Measurements from ENCODE around the gene SLC6A4. TPM values are rescaled to one million over a fixed set of nuclear protein-coding genes. Genes with fewer than 3 reads are reported as not detected.
A peak's percentile ranks its signal among the peaks of the same experiment; 100 is the strongest.

SLC6A4 gene
- total and polyA plus RNA-seq, 4 donors: 3.5 to 12.7 (median 8.8) TPM

DNA sequence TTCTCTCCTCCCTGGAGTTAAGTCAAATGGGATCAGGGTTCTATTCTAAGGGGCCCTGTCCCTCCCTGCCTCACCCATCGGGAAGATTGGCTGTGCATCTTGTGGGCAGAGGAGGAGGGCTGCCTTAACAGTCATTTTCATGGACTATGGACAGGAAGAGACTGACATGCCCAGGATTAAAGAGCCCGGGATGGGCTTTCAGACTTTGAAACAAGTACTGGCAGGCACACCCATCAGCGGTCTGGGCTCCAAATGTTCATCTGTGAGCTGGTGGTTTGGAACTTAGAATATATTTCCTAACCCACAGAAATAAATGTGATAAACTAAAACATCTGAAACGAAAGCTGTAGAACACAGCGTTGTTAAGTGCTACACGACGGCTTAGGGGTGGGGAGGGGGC is 6.5 kb downstream of the SLC6A4 start:
- Histone ChIP-seq H3K4me3 (no peak overlapping the region), H3K36me3 (ENCODE audit: control insufficient read depth in 4 of 4, insufficient read depth in 4 of 4, low read length in 4 of 4) (no peaks in the 10 kb centered on the region), H3K9me3 (ENCODE audit: control insufficient read depth in 4 of 4, insufficient read depth in 3 of 4, low read length in 3 of 4) (no peaks in the 10 kb centered on the region), H3K27me3 (ENCODE audit: control insufficient read depth in 3 of 3, insufficient read depth in 3 of 3, low read length in 2 of 3) (peaks cover 0 to 27% (median 0%) of the 10 kb centered on the region in 3 donors), H3K4me1 (ENCODE audit: control insufficient read depth in 5 of 5, insufficient read depth in 5 of 5, low read length in 5 of 5) (peaks cover 0 to 5% (median 0%) of the 10 kb centered on the region in 5 donors), H3K27ac (ENCODE audit: low read depth in 1 of 2, low read length in 1 of 2) (peak overlapping the region in 1 of 2 donors; percentile 55), H3K9ac (ENCODE audit: insufficient read depth in 1 of 2, low read length in 2 of 2) (no peak overlapping the region)
- TF ChIP-seq, protein P1, sequence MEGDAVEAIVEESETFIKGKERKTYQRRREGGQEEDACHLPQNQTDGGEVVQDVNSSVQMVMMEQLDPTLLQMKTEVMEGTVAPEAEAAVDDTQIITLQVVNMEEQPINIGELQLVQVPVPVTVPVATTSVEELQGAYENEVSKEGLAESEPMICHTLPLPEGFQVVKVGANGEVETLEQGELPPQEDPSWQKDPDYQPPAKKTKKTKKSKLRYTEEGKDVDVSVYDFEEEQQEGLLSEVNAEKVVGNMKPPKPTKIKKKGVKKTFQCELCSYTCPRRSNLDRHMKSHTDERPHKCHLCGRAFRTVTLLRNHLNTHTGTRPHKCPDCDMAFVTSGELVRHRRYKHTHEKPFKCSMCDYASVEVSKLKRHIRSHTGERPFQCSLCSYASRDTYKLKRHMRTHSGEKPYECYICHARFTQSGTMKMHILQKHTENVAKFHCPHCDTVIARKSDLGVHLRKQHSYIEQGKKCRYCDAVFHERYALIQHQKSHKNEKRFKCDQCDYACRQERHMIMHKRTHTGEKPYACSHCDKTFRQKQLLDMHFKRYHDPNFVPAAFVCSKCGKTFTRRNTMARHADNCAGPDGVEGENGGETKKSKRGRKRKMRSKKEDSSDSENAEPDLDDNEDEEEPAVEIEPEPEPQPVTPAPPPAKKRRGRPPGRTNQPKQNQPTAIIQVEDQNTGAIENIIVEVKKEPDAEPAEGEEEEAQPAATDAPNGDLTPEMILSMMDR (IDR thresholded peaks at IDR 0.05; ENCODE audit: control extremely low read depth, extremely low read depth): no peak
- DNase-seq (no peak), ATAC-seq (ENCODE audit: insufficient read depth, low FRiP score) (no peak)
- 66 to 79% methylated on average over 7 of the region's 7 CpGs for WGBS, 2 donors

DNA sequence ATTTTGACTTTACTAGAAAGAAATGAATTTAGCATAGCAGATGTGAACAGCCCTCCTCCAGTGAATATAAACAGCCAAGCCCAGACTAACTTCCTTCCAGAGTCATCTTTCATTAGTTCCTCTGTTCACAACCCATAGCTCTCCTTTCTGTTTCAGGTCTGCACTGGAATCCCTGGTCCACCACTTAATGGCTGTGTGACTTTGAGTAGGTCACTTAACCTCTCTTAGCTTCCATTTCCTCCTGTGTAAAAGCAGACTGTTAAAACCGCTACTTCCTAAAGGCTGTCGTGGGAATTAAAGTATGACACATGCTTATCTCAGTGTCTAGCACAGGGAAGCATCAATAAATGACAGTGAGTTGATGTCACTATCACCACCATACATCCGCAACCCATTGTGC is 7.5 kb downstream of the SLC6A4 start:
- 76 to 81% methylated on average over 3 of the region's 3 CpGs for WGBS, 2 donors
- peaks cover 0 to 17% (median 0%) of the 10 kb centered on the region in 3 donors for H3K27me3 ChIP-seq (ENCODE audit: control insufficient read depth in 3 of 3, insufficient read depth in 3 of 3, low read length in 2 of 3)
- peak overlapping the region in 1 of 2 donors; percentile 55 for H3K27ac ChIP-seq (ENCODE audit: low read depth in 1 of 2, low read length in 1 of 2)
- DNase-seq (no peak), ATAC-seq (ENCODE audit: insufficient read depth, low FRiP score) (no peak)
- TF ChIP-seq, protein P1 (IDR thresholded peaks at IDR 0.05; ENCODE audit: control extremely low read depth, extremely low read depth): no peak
- H3K9ac ChIP-seq (ENCODE audit: insufficient read depth in 1 of 2, low read length in 2 of 2): no peak overlapping the region
- H3K4me1 ChIP-seq (ENCODE audit: control insufficient read depth in 5 of 5, insufficient read depth in 5 of 5, low read length in 5 of 5): peaks cover 0 to 5% (median 0%) of the 10 kb centered on the region in 5 donors
- H3K4me3 ChIP-seq: no peak overlapping the region
- no peaks in the 10 kb centered on the region for H3K36me3 ChIP-seq (ENCODE audit: control insufficient read depth in 4 of 4, insufficient read depth in 4 of 4, low read length in 4 of 4)
- no peaks in the 10 kb centered on the region for H3K9me3 ChIP-seq (ENCODE audit: control insufficient read depth in 4 of 4, insufficient read depth in 3 of 4, low read length in 3 of 4)

DNA sequence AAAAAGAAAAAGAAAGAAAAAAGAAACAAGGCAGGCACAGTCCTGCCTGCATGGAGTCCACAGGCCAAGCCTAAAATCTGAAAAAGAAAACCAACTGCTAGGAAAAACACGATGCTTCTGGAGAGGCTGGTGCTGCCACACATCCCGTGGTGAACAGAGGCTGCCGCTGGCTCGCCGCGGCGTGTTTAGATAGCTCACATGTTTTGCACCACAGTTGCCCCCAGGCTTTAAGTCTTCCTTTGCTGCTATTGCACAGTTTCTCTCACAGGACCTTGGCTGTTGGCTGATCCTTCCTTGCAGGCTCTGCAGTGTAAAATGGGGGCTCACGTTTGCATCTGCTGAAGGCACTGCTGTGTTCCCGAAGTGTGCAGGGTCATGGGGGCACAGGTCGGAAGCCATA is 8.6 kb downstream of the SLC6A4 start:
- Histone ChIP-seq H3K27me3 (ENCODE audit: control insufficient read depth in 3 of 3, insufficient read depth in 3 of 3, low read length in 2 of 3) (peaks cover 0 to 9% (median 0%) of the 10 kb centered on the region in 3 donors), H3K9ac (ENCODE audit: insufficient read depth in 1 of 2, low read length in 2 of 2) (no peak overlapping the region), H3K4me3 (no peak overlapping the region), H3K27ac (ENCODE audit: low read depth in 1 of 2, low read length in 1 of 2) (peak overlapping the region in 1 of 2 donors; percentile 3), H3K4me1 (ENCODE audit: control insufficient read depth in 5 of 5, insufficient read depth in 5 of 5, low read length in 5 of 5) (peaks cover 0 to 4% (median 0%) of the 10 kb centered on the region in 5 donors), H3K36me3 (ENCODE audit: control insufficient read depth in 4 of 4, insufficient read depth in 4 of 4, low read length in 4 of 4) (no peaks in the 10 kb centered on the region), H3K9me3 (ENCODE audit: control insufficient read depth in 4 of 4, insufficient read depth in 3 of 4, low read length in 3 of 4) (no peaks in the 10 kb centered on the region)
- WGBS, 2 donors: 74 to 84% methylated on average over 10 of the region's 10 CpGs
- ATAC-seq (ENCODE audit: insufficient read depth, low FRiP score) (no peak), DNase-seq (no peak)
- TF ChIP-seq, protein P1 (IDR thresholded peaks at IDR 0.05; ENCODE audit: control extremely low read depth, extremely low read depth): no peak

Data from lung (tissue), 12 donors.